ENCODE measurements around the gene IFI35.
"Not testable (repeated sequence)": the region's sequence is repeated elsewhere in the genome, so short reads cannot be mapped to it uniquely, and the experiment has no call there.

The IFI35 gene

DNA sequence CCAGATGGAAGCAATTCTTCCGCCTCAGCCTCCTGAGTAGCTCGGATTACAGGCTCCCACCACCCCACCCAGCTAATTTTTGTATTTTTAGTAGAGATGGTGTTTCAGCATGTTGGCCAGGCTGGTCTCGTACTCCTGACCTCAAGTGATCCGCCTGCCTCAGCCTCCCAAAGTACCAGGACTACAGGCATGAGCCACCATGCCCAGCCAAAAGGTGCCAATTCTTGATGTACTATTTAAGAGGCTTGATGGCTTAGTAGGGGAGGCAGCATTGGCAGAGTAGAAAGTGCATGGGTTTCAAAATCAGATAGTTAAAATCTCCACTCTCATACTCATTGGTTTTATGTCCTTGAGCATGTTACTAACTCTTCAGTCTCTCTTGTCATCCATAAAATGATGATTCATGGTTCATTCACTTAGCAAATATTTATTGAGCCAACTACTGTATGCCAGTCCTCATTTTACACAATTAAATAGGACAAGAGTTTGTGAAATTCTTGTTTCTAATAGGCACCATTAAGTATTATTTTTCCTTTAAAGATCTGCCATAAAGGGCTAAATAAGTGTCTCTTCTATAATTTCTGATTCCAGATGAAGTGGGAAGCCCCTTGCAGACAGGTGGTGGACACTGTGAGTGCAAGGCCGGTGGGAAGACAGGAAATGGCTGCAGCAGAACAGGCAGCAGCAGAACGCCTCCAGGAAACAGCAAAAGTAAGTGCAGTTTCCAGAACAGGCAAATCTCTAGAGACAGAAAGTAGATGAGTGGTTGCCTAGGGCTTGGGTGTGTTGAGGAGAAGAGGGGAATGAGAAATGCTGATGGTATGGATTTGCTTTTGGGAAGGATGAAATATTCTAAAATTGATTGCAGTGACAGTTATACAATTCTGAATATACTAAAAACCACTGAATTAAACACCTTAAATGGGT lies 16.6 kb upstream of the IFI35 start:
- H3K4me1 Mint-ChIP-seq = peaks cover 4% of the 10 kb centered on the region
- no peak for DNase-seq
- ATAC-seq = no peak
- H3K9me3 Mint-ChIP-seq = no peaks in the 10 kb centered on the region
- H3K27me3 Mint-ChIP-seq = no peaks in the 10 kb centered on the region
- H3K27ac Mint-ChIP-seq = no peak overlapping the region
- H3K4me3 Mint-ChIP-seq = no peak overlapping the region

DNA sequence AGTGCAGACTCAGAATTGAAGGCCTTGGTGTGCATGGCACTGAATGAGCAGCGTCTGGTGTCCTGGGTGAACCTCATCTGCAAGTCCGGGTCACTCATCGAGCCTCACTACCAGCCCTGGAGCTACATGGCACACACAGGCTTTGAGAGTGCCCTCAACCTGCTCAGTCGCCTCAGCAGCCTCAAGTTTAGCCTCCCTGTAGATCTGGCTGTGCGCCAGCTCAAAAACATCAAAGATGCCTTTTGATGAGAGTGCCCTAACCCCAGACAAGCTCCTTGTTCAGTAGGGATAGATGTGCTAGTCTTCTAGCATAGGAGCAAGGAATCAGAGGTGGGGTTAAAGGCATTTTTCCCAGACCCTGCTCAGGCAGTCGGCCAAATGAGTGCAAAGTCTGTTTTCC lies 15.1 kb upstream of the IFI35 start:
- Mint-ChIP-seq H3K27me3 (no peaks in the 10 kb centered on the region), H3K27ac (no peak overlapping the region), H3K4me1 (no peaks in the 10 kb centered on the region), H3K4me3 (no peak overlapping the region), H3K9me3 (no peaks in the 10 kb centered on the region)
- ATAC-seq (no peak), DNase-seq (no peak)

DNA sequence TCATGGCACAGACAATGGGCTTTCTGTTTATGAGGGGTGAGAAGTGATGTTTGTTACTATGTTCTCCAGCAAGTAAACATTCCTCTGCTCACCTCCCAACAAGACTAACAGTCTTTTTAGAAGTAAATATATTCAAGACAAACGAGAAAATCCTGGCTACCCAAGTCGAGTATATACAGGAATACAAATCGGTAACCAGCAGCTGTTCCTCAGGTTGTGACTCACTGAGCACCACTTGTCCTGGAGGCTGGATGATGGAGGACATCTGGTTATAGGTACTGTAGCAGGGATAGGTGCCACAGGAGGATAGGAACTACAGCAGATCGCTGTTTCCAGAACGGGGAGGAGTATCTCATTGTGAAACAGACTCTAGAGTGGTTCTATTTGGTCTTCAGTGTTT lies 13.7 kb upstream of the IFI35 start:
- no peak for DNase-seq
- Mint-ChIP-seq H3K4me1 (peaks cover 8% of the 10 kb centered on the region), H3K4me3 (no peak overlapping the region), H3K27me3 (no peaks in the 10 kb centered on the region), H3K27ac (no peak overlapping the region), H3K9me3 (no peaks in the 10 kb centered on the region)
- no peak for ATAC-seq

DNA sequence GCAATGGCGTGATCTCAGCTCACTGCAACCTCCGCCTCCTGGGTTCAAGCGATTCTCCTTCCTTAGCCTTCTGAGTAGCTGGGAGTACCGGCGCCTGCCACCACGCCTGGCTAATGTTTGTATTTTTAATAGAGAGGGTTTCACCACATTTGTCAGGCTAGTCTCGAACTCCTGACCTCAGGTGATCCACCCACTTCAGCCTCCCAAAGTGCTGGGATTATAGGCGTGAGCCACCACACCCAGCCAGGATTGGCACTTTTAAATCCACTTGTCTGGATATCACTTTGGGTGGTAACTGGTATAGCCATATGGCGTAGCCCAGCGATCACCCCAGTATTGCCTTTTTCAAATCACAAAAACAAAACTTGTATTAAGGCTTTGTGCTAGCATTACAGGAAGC lies 12.7 kb upstream of the IFI35 start:
- H3K4me3 Mint-ChIP-seq, H3K27ac Mint-ChIP-seq, ATAC-seq, H3K27me3 Mint-ChIP-seq, DNase-seq, H3K9me3 Mint-ChIP-seq: not testable (repeated sequence)
- peaks cover 11% of the 10 kb centered on the region for H3K4me1 Mint-ChIP-seq

DNA sequence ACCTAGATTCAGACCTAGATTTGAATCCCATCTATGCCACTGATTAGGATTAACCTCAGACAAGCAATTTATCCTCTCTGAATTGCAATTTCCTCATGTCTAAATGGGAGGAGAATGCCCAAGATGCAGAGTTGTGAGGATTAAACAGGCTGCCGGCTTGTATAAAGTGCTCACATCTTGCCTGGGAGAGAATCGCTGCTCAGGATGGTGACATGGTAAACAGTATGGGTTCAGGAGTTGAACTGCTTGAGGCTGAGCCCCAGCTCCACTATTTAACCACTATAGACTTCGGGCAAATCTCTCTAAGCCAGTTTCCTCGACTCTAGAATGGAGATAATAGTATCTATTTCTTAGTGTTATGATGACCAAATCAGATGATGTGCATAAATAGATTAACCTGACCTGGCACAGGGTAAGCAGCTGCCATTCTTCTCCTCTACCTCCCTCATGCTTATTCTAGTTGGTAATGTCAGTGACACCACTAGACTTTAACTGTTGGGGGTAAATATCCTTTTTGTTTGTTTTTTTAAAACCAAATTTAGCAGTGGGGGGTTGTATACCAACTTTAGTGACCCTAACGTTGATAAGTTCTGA lies 9.1 kb upstream of the IFI35 start:
- no peaks in the 10 kb centered on the region for H3K9me3 Mint-ChIP-seq
- H3K27me3 Mint-ChIP-seq = no peaks in the 10 kb centered on the region
- H3K4me1 Mint-ChIP-seq = peaks cover 42% of the 10 kb centered on the region

DNA sequence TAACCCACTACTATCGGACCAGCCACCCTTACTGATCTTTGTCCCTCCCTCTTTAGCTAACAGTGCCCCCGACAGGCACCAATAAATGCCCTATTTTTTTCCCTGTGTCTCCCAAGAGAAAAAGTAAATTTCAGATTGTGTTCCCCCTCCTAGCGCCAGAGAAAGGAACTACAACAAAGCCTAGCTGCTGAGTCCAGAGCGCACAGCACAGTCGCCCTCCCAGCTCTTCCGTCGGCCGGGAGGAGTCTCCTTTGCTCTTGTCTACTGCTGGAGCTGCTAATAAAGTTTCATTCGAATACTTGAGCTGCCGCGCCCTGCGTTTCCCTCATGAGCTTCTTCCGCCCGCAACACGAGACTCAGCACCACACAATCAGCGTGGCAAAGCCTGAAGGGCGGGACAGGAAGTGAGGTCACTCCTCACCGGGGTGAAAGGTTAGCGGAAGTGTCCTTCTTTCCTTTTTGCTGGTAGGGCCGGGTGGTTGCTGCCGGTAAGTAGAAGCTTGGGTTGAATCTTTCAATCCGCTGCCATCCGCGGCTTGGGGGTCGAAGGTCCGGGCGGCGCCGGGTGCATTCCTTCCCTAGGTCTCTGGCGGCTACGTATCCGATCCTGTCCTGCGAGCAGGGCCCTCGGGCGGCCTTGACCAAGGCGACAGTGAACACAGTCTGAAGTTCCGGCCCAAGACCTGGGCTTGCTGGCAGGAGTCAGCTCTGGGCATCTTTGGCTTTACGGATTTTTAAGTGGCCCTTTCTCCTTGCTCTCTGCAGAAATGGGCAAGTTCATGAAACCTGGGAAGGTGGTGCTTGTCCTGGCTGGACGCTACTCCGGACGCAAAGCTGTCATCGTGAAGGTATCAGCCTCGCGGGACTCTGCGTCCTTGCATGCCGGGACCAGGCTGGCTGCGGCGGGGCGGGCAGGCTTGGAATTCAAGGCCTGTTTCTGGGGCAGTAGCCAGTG lies 8.3 kb upstream of the IFI35 start, which contains the start of gene RPL27:
RPL27 (plus strand) TSS at position 436 of the 955 bp plus-strand sequence; CDS start at position 768, 332 bp downstream.
- H3K27me3 Mint-ChIP-seq = no peaks in the 10 kb centered on the region
- H3K4me1 Mint-ChIP-seq = peaks cover 42% of the 10 kb centered on the region
- no peaks in the 10 kb centered on the region for H3K9me3 Mint-ChIP-seq
- H3K4me3 Mint-ChIP-seq = peak within 1 kb of the TSS; percentile 89
- peak; percentile 95 to 98 for DNase-seq
- peak within 1 kb of the TSS; percentile 99 for H3K27ac Mint-ChIP-seq
- ATAC-seq = peak; percentile 98

More for the DNA sequence above, 9.1 kb upstream of the IFI35 start:
- ATAC-seq = peak; percentile 1
- H3K4me3 Mint-ChIP-seq = peak overlapping the region; percentile 89
- H3K27ac Mint-ChIP-seq = peak overlapping the region; percentile 99
- no peak for DNase-seq

DNA sequence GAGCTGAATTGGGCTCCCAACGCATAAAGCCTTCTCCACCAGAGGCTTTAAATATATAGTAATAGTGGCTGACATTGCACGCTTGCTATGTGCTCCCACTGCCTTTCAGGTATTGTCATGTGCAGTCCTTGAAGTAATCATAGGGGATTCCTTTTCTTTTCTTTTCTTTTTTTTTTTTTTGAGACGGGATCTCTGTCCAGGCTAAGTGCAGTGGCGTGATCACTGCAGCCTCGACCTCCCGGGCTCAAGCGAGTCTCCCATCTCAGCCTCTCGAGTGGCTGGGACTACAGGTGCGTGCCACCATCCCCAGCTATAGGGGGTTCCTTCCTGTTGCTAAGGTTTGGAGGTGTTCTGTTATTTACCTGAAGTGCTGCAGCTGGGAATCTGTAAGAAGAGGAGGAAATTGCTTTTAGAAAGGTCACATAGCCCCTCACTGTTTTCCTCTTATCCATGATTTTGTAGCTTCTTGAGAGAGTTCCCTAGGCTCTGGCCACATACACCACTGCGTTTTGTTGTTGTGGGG lies 7.5 kb upstream of the IFI35 start:
- no peaks in the 10 kb centered on the region for H3K9me3 Mint-ChIP-seq
- DNase-seq = no peak
- H3K27me3 Mint-ChIP-seq = no peaks in the 10 kb centered on the region
- peak overlapping the region; percentile 89 for H3K4me3 Mint-ChIP-seq
- H3K27ac Mint-ChIP-seq = peak overlapping the region; percentile 99
- ATAC-seq = no peak
- H3K4me1 Mint-ChIP-seq = peaks cover 42% of the 10 kb centered on the region

DNA sequence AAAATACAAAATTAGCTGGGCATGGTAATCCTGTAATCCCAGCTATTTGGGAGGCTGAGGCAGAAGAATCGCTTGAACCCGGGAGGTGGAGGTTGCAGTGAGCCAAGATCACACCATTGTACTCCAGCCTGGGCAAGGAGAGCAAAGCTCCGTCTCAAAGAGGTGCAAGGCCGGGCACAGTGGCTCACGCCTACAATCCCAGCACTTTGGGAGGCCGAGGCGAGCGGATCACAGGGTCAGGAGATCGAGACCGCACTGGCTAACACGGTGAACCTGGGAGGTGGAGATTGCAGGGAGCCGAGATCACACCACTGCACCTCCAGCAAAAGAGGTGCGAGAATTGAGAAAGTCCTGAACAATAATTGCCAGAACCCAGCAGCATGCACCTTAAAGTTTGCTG lies 5.7 kb upstream of the IFI35 start:
- Mint-ChIP-seq H3K4me1 (peaks cover 42% of the 10 kb centered on the region), H3K4me3 (peak overlapping the region in 1 of 2 donors; percentile 13)
- not testable (repeated sequence) for H3K9me3 Mint-ChIP-seq, DNase-seq, ATAC-seq, H3K27ac Mint-ChIP-seq, H3K27me3 Mint-ChIP-seq

DNA sequence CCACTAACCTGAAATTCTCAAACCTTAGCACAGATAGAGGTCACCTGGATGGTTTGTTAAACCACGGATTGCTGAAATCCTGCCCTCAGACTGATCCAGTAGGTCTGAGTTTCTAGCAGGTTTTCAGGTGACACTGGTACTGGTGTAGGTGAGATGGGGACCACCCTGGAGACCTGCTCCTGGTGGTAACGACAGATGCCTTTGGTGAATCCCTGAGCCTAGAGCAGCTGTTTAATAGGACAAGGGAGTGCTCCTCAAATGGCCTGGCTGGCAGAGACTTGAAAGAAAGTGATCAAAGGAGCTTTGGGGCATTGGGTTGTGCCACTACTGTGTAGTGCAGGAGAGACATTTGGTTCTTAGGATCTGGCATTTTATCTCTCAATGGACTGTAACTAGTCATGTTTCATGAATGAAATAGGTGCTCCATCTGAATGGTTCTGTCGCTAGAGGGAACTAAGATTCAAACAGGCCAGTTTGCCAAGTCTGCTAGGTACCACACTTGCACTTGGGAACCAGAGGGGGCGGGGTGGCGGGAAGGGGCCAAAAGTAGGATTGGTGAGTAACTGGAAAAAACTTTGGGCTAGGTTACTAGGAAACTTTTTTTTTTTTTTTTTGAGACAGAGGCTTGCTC lies 2.9 kb upstream of the IFI35 start:
- Mint-ChIP-seq H3K4me1 (peaks cover 48% of the 10 kb centered on the region), H3K27ac (peak overlapping the region in 1 of 2 donors; percentile 89), H3K4me3 (no peak overlapping the region), H3K27me3 (no peaks in the 10 kb centered on the region), H3K9me3 (no peaks in the 10 kb centered on the region)
- ATAC-seq (no peak), DNase-seq (no peak)

DNA sequence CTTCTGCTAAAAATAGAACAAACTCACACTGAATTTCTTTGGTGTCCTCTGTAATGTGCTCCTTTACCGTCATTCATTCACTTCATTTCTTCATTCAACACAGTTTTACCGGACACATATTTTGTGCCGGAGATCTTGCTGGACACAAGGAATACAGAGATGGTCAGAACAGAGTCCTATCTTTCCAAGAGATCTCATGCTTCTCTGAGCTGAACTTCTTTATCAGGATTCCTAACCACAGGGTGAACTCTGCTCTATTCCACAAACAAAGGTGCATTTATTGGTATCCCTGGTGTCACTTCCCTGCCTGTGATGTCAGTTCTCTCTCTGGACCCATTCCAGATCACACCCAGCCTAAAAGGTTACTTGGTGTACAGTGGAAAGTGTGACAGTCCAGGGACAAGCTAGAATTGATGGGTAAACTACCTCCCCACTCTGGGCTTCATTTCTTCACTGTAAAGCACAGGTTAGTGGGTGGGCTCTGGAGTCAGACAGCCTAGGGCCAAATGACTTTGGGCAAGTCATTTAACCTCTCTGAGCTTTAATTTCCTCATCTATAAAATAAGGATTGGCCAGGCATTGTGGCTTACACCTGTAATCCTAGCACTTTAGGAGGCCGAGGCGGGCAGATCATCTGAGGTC lies 4.2 kb downstream of the IFI35 start:
- DNase-seq (no peak), ATAC-seq (no peak)
- H3K9me3 Mint-ChIP-seq = no peaks in the 10 kb centered on the region
- H3K4me1 Mint-ChIP-seq = peaks cover 31% of the 10 kb centered on the region
- H3K27me3 Mint-ChIP-seq = no peaks in the 10 kb centered on the region
- H3K4me3 Mint-ChIP-seq = no peak overlapping the region
- no peak overlapping the region for H3K27ac Mint-ChIP-seq

DNA sequence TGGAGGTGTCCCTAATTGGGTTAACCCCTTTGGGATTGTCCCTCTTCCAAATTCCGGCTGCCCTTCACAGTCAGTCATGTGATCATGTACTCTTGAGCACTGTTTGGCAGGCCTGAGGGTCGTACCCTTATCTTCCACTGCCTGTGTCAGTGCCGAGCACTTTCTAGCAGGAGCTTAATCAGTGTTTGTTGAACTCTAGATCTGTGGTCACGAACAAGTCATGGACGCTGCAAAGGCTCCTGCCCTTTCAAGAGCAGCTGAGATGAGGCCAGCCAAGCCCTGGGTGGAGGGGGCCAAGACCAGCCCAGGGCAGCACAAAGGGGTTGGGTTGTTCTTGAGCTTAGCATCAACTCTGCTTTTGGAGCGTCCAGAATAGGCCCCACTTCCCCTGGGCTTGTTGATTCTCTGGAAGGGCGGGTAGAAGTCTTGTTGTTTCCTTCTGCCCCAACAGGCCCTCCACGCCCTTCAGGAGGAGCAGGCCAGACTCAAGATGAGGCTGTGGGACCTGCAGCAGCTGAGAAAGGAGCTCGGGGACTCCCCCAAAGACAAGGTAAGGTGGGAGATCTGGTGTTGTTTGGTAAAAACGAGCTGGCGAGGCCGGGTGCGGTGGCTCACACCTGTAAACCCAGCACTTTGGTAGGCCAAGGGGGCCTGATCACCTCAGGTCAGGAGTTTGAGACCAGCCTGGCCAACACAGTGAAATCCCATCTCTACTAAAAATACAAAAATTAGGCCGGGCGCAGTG lies 5.3 kb downstream of the IFI35 start:
- Mint-ChIP-seq H3K27me3 (no peaks in the 10 kb centered on the region), H3K27ac (no peak overlapping the region), H3K9me3 (no peaks in the 10 kb centered on the region), H3K4me1 (peaks cover 23% of the 10 kb centered on the region), H3K4me3 (no peak overlapping the region)
- ATAC-seq (no peak), DNase-seq (no peak)

DNA sequence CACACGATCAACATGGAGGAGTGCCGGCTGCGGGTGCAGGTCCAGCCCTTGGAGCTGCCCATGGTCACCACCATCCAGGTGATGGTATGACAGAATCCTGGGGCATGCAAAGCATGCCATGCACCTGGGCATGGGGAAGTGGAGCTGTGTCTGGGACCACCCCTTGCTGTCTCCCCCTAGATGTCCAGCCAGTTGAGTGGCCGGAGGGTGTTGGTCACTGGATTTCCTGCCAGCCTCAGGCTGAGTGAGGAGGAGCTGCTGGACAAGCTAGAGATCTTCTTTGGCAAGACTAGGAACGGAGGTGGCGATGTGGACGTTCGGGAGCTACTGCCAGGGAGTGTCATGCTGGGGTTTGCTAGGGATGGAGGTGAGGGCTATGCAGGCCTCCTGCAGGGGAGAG lies 6.7 kb downstream of the IFI35 start:
- no peaks in the 10 kb centered on the region for H3K27me3 Mint-ChIP-seq
- peaks cover 22% of the 10 kb centered on the region for H3K4me1 Mint-ChIP-seq
- no peak for DNase-seq
- H3K27ac Mint-ChIP-seq = peak overlapping the region in 1 of 2 donors; percentile 50
- no peak overlapping the region for H3K4me3 Mint-ChIP-seq
- no peak for ATAC-seq
- H3K9me3 Mint-ChIP-seq = no peaks in the 10 kb centered on the region

DNA sequence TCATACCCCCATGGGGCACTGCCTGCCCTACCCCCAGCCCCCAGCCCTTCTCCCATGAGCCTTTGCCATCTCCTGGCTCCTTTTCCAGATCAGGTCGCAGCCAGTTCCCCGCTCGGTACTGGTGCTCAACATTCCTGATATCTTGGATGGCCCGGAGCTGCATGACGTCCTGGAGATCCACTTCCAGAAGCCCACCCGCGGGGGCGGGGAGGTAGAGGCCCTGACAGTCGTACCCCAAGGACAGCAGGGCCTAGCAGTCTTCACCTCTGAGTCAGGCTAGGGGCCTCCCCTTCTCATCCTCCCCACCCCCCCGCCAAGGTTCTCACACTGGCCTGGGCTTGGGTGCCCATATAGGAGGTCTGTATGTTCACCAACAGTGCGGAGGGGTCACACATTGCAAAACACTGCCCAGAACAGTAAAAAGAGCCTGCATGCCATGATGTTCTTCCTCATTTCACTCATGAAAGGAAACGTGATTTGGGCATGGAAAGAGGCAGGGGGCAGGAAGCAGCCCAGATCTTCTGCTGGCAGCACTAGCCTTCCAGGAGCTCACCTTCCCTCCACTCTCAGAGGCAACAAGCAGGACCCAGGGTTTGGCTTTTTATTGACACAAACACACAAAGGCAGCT lies 7.5 kb downstream of the IFI35 start:
- H3K27ac Mint-ChIP-seq = peak overlapping the region in 1 of 2 donors; percentile 13
- no peak overlapping the region for H3K4me3 Mint-ChIP-seq
- no peaks in the 10 kb centered on the region for H3K27me3 Mint-ChIP-seq
- DNase-seq (no peak), ATAC-seq (no peak)
- H3K9me3 Mint-ChIP-seq = no peaks in the 10 kb centered on the region
- H3K4me1 Mint-ChIP-seq = peaks cover 23% of the 10 kb centered on the region

Data from stimulated activated naive CD8-positive, alpha-beta T cell treated with anti-CD3 and anti-CD28 coated beads, Interleukin-15, amount 100 ng/mL, for 72 hours (primary cell).